ENCODE results near the gene TECPR1.

The TECPR1 gene

GRCh38 chr7:98251601-98252424 is at the start of gene TECPR1:
Gene TECPR1 (minus strand): TSS chr7:98252232. CDS start chr7:98246146, 6,086 bp downstream.
- DNase-seq = peak; percentile 20

GRCh38 chr7:98300595-98301372 is 48.8 kb upstream of the TECPR1 start:
- no peak for DNase-seq

DNA sequence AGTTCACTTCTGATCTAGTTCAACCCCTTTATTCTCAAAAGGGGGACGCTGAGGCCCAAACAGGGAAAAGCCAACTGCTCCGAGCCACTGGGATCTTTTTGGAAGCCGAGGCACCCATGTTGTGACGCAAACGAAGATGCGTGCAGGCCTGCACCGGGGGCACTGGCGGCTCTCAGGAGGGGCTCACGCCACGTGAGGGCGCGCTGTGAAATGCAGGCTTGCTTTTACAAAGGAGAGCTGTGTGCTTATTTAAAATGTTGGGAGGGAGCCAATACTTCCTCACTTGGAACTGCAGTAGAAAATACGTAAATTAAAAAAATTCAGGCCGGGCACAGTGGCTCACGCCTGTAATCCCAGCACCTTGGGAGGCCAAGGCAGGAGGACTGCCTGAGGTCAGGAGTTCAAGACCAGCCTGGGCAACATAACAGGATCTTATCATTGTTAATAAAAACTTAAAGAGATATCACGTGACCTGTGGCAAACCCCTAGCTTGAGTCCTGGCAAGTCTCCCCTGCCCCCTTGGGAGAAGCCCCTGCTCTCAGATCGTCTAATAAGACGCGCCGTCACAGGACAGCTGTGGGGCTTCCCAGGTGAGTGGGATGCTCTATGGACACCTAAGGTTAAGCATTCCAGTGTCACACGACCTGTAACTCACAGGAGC is 45.7 kb upstream of the TECPR1 start:
- no peak for DNase-seq

DNA sequence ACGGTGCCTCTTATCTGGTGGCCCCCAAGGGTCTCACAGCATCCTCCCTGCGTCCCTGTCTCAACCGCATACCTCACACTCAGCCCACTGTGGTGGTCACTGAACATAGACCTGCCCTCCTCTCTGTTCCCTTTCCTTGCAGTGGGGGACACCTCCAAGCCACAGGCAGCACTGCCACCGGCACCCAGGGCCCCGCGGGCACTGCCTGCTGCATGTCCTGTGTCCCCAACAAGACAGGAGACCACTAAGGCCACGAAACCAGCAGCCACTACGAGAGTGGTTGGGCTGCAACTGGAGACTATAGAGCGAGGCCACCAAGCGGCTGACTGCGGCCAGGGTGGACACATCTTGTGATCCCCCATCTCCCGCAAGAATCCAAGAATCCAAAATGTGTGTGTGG is 44.8 kb upstream of the TECPR1 start:
- DNase-seq = no peak

- no peak for DNase-seq
Observed at GRCh38 chr7:98295467-98296192, 43.6 kb upstream of the TECPR1 start.

DNA sequence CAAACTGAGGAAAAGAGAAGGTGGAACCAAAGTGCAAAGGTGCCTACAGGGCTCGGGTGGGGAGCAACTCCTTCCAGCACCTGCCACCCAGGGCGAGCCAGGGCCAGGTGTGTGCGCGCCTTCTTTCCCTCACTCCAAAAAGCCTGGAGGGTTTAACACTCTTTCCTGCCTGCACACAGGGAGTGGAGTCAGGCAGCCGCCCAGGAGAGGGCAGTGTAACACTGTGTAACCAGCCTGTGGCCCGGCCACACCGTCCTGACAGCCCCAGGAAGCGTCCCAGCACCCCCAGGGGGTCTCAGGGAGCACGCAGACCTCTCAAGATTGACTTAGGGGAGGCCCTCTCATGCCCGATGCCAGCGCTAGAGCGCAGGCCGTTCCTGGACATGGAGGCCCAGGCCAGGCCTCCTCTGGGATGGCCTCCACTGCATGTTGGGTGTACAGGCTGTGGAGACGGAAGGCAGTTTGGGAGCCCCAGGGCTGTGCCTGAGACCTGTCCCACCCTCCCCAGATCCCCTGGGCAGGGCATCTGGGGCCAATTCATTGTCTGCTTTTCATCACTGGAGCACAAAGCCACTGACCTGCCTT is 42.9 kb upstream of the TECPR1 start:
- no peak for DNase-seq

DNA sequence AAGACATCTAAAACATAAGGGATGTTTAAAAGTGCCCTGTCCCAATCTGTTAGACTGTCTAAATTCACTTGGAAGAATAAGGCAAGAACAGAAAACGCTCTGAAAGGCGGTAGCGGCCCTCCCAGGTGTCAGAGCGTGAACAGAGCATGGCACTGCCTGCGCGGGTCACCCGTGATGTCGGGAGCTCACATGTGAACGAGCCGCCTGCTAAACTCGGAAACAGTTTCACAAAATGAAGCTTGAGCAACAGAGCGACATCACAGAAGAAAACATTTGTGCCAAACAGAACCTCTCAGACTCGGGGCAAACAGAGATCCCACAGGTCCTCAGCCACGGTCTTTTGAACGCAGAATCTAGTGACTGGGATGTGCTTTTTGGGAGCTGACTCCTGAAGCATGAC is 42.3 kb upstream of the TECPR1 start:
- DNase-seq = no peak

GRCh38 chr7:98293746-98294145 is 41.7 kb upstream of the TECPR1 start:
- DNase-seq = no peak

DNA sequence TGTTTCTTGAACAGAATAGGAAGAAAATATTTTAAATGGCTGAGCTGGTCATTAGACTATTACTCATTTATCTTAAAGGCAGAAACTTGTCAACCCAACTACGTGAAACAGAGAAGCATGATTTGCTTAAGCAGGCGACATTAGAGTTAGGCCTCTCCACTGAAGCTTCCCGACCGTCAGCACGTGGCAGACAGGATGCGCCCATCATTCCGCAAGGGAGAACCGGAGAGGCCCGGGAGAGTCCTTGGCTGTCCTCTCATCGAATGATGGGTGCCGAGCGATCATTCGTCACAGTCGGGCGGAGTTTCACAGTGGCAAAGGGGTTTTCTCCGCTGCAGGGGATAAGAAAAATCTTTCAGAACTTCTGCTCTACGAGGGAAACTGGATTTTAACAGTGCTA is 41.2 kb upstream of the TECPR1 start:
- no peak for DNase-seq

DNA sequence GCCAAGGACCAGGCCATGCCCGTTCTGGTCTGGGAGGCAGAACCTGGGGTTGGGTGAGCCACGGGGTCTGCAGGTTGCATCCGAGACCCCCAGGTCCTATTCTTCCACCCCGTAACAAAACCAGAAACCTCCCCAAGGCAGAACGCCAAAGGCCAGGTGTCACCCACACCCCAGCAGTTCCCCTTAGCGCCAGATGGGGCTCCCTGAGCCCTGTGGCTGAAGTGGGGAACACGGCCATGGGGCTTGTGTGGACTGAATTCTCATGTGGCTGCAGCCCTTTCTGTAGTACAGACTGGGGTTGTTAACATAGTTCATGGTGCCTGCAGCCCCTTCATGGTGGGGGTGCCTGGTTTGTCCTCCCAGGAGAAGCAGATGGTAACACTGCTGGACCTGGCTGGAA is 39.7 kb upstream of the TECPR1 start:
- DNase-seq = no peak

DNA sequence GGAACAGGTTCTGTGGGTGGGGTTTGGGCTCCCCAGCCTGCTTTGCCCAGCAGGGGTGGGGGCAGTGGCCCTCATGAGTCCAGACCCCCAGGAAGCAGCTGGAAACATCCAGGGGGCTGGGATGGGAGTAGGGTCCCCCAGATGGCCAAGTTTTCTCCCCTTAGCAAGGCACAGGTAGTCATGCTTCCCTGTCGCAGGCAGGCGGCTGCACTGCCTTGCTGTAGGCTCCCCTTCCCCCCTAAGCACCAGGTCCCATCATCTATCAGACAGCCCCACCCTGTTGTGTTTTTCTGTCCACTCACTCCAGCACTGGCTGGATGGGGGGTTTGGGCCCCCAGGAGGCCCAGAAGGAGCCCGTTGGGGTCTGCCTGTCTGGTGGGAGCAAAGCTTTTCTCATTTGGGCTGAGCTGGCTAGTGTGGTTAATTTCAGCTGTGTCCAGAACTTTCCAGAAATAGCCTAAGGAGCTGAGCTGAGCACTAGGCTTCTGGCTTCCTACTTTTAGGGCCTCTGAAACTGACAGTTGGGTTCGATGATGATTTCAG is 37.4 kb upstream of the TECPR1 start:
- DNase-seq = no peak

DNA sequence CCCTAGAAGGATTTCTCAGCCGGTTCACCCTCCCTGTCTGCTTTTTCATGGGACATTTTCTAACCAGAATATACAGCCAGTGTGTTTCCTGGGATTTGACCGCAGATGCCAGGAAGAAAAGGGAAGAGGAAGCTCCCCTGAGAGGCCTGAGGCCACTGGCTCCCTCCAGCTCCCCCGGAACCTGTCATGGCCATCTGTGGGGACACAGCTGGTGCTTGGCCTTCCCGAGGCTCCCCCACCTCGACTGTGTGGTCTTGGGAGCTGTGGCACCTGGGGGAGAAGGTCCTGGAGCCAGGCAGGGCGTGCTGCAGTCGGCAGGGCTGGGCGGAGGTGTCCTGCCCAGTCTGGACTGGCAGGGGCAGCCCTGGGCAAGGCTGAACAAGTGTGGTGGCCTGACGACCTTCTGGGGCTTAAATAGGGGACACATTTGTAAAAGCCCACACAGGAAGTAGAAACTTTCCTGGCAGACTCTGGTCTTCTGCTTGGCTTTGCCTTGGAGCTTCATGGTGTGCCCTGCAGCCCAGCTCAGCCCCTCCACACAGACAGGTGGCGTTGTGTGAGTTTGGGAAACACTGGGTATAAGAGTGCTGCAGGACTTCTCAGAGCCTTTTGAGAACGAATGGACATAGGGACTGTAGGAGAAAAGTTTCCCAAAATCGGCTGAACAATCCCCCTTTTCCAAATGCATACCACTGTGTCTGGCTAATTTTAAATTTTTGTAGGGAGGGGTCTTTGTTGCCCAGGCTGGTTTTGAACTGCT is 36.2 kb upstream of the TECPR1 start:
- no peak for DNase-seq

- DNase-seq = no peak
Observed at GRCh38 chr7:98287486-98287959, 35.5 kb upstream of the TECPR1 start.

DNA sequence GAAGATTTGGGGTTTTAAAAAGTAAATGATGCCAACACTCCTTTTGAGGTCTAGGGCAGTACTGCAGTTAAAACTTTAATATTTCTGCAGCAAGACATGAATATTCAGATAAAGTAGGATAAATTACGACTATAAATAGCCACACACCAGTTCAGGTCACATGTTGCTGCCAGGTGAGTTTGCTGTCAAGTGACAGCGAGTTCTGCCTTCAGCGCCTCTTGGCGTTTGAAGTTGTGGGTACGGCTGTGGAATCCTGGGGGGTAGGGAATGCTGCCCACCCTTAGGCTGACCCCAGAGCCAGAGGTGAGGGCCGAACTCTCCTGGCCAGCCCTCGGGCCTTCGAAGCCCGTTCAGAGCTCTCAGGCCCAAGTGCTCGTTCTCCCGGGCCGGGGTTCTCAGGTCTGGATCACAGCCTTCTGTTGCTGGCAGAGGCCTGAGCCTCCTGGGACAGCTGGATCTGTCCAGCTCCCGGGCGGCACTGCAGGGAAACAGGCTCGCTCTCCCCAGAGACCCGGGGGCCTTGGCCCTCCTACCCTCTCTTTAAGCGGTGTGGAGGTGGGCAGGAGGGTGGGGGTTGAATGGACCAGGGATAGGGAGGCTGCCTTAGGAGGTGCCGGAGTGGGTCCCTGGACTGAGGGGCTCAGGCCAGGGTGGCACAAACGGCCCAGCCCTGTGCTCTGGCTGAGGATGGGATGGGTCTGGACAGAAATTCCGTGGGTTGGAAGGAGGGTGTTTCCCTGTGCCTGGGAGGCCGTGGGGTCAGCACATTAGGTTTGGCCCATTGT is 34.9 kb upstream of the TECPR1 start:
- DNase-seq = no peak

DNA sequence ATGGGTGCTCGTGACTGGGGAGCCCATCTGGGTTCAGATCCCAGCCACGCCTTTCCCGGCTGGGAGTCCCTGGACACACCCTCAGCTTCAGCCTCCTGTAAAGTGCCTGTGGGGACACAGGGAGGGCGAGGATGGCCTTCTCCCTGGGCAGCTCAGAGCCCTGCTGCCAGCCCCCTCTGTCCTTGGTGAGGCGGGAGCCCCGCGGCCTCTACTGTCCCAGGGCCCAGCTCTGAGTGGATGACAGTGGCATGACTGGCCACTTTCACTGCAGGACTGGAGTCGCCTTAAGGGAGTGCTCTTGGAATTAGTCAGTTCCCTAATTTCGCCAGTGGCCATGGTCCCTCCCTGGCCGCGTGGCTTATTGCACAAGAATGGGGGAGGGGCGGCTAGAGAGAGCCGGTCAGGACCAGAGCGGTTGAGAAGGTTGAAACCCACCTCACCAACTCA is 34.1 kb upstream of the TECPR1 start:
- DNase-seq = no peak

DNA sequence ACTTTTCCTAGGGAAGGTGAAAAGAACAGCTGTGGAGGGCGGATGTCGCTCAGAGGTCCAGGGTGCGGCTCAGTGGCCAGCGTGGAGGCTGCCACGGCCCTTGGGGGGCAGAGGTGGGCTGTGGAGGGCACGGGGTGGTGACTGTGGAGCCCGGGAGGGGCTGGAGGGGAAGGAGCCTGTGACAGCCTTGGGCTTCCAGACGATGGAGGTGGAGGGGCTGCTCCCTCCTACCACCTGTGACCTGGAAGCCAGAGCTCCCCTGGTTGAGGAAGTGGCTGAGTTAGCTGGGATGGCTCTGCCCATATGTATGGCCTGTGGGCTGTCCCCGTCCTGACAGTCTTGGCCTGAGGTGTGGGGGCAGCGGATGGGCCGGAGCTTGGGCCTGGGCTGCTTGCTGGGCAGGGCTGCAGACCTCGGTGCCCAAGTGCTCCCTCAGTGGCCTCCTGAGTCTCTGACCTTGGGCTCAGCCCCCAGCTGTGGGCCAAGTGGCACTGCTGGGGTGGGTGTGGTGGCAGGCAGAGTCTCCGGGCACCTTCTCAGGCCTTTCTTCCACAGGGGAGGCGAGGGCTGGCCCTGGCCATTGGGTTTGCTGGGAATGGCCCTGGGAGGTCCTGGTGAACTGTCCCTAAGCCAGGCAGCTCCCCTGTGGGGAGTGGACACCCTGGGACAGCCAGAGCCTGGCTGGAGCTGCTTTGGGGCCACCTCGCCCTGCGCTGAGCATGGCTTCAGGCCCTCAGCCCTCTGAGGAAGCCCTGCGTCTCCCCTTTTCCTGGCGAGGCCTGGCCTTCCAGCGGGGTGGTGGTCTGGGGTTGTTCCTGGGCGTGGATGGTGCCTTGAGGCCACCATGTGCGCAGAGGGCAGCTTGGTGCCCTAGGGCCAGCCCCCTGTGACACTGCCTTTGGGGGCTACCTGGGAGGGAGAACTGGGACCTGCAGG is 33.4 kb upstream of the TECPR1 start:
- no peak for DNase-seq

GRCh38 chr7:98284335-98285036 is 32.5 kb upstream of the TECPR1 start:
- no peak for DNase-seq

DNA sequence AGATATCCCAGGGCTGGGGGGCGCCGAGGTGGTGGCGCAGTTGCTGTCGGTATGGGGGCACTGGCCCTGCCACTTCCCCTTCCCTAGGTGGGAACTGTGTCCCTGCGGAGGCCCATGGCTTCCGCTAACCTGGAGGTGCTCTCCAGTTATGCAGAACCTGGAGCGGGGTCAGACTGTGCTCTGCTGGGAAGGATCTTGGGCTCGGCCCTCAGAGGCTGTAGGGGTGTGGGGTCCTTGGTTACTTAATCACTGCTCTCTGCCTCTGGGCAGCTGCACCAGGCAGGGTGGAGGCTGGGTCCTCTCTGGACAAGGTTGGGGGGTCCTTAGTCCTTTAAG is 31.8 kb upstream of the TECPR1 start:
- no peak for DNase-seq
